Measurements from ENCODE around the gene SLIT1. TPM values are rescaled to one million over a fixed set of nuclear protein-coding genes. Genes with fewer than 3 reads are reported as not detected.

The SLIT1 gene
- polyA plus RNA-seq, 4 donors, result 5.4 to 7.7 (median 6.9) TPM

- no peak for DNase-seq (ENCODE audit: low read depth in 4 of 4, low spot score in 3 of 4)
These were observed 233.8 kb downstream of the SLIT1 start for GRCh38 chr10:96951954-96952353.

- DNase-seq (ENCODE audit: low read depth in 4 of 4, low spot score in 3 of 4), result no peak
These were observed 236.6 kb downstream of the SLIT1 start for GRCh38 chr10:96949039-96949683.

Other genes with a start within 250 kb of the SLIT1 start
- gene ARHGAP19, start 106.7 kb upstream of the SLIT1 start, polyA plus RNA-seq (ENCODE audit: insufficient read length in 4 of 4), result 10 to 100 TPM; 29.9 to 38.4 (median 30.9) TPM
- 1 to 10 TPM; 3.5 to 4.0 (median 3.7) TPM for gene FRAT1, start 133.3 kb upstream of the SLIT1 start, polyA plus RNA-seq (ENCODE audit: insufficient read length in 4 of 4)
- 10 to 100 TPM; 12.4 to 14.0 (median 13.4) TPM for gene FRAT2, start 148.8 kb upstream of the SLIT1 start, polyA plus RNA-seq (ENCODE audit: insufficient read length in 4 of 4)
- gene RRP12, start 215.4 kb upstream of the SLIT1 start, polyA plus RNA-seq (ENCODE audit: insufficient read length in 4 of 4), result 10 to 100 TPM; 20.0 to 24.5 (median 21.4) TPM
- 100 to 1,000 TPM; 176 to 209 (median 186) TPM for gene PGAM1, start 240.2 kb upstream of the SLIT1 start, polyA plus RNA-seq (ENCODE audit: insufficient read length in 4 of 4)